Progenitor cell of endocrine pancreas (in vitro differentiated cells): ENCODE measurements around the gene MTUS2. TPM values are rescaled to one million over a fixed set of nuclear protein-coding genes. Genes with fewer than 3 reads are reported as not detected.

Experiments
- DNase-seq: peaks from one replicate; pipeline ENCODE4 v3.0.0; 2021; ENCODE audit warnings: low spot score; ENCODE audit not compliant: unreplicated experiment
- H3K27ac Mint-ChIP-seq: 2 replicates; pipeline ENCODE4 v1.8.0; 2021; ENCODE audit warnings: mild to moderate bottlenecking, moderate library complexity, mixed read lengths
- H3K27me3 Mint-ChIP-seq: 2 replicates; pipeline ENCODE4 v1.8.0; 2021; ENCODE audit warnings: mixed read lengths
- H3K36me3 Mint-ChIP-seq: 2 replicates; pipeline ENCODE4 v1.8.0; 2022; ENCODE audit warnings: mixed read lengths; ENCODE audit not compliant: insufficient read depth
- H3K4me1 Mint-ChIP-seq: 2 replicates; pipeline ENCODE4 v1.8.0; 2021; ENCODE audit warnings: low read depth, mixed read lengths
- H3K4me3 Mint-ChIP-seq: 2 replicates; pipeline ENCODE4 v1.8.0; 2021; ENCODE audit warnings: low read depth, mild to moderate bottlenecking, moderate library complexity, mixed read lengths
- H3K9me3 Mint-ChIP-seq: 2 replicates; pipeline ENCODE4 v1.8.0; 2021; ENCODE audit warnings: low read depth, mixed read lengths
- total RNA-seq: library from RNA; stranded (reverse); gene quantifications from 2 replicates; pipeline ENCODE4 v1.2.1, GENCODE V29; 2021
- TF ChIP-seq, protein P1 (sequence below): fragments of 200-600 bp; sonication (generic); IDR thresholded peaks from one replicate; pipeline ENCODE4 v1.5.0; 2021; ENCODE audit warnings: antibody characterized with exemption, mild to moderate bottlenecking; ENCODE audit not compliant: unreplicated experiment

The MTUS2 gene
- total RNA-seq, 1 donor from 2014 or later, result 9.3 TPM

DNA sequence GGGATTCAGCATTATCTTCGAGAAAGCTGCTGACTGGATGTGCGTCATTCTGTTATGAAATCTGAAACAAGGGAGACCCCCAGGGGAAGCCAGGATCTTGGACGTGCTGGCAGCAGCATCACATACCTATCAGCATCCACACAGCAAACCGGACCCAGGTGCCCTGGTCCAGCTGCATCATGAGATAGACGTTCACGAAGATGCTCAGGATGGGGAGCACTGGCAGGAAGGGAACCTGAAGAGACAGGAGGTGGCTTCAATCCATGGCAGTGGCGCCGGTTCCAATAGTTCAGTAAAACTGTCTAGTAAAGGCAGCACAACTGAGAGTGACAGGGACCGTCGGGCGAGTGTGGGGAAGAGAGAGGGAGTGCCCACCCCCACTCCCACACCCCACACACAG is 695.9 kb downstream of the MTUS2 start:
- TF ChIP-seq, protein P1, sequence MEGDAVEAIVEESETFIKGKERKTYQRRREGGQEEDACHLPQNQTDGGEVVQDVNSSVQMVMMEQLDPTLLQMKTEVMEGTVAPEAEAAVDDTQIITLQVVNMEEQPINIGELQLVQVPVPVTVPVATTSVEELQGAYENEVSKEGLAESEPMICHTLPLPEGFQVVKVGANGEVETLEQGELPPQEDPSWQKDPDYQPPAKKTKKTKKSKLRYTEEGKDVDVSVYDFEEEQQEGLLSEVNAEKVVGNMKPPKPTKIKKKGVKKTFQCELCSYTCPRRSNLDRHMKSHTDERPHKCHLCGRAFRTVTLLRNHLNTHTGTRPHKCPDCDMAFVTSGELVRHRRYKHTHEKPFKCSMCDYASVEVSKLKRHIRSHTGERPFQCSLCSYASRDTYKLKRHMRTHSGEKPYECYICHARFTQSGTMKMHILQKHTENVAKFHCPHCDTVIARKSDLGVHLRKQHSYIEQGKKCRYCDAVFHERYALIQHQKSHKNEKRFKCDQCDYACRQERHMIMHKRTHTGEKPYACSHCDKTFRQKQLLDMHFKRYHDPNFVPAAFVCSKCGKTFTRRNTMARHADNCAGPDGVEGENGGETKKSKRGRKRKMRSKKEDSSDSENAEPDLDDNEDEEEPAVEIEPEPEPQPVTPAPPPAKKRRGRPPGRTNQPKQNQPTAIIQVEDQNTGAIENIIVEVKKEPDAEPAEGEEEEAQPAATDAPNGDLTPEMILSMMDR, result no peak
- Mint-ChIP-seq H3K9me3 (no peaks in the 10 kb centered on the region), H3K27ac (no peak overlapping the region), H3K4me1 (no peaks in the 10 kb centered on the region), H3K27me3 (no peaks in the 10 kb centered on the region), H3K4me3 (no peak overlapping the region), H3K36me3 (peaks cover 15% of the 10 kb centered on the region)
- DNase-seq, result no peak

DNA sequence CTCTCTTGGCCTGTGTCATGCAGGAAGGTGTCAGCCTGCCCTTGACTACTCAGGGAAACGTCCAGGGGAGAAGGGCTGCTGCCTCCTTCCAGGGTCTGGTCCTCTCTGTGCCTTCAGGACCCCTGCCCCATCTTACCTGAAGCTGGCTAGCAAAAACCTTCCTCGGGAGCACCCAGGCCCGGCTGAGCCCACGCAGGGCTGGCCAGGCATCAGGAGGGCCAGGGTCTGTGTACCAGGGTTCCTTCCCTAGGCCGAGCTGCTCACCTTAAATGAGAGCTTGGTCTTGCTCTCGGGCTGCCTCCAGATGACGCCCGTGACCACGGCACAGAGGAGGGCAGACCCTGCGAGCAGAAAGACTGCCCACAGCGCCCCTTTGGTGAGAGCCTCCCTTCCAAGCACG is 696.7 kb downstream of the MTUS2 start:
- no peaks in the 10 kb centered on the region for H3K27me3 Mint-ChIP-seq
- H3K9me3 Mint-ChIP-seq, result no peaks in the 10 kb centered on the region
- H3K4me1 Mint-ChIP-seq, result no peaks in the 10 kb centered on the region
- TF ChIP-seq, protein P1, result no peak
- peaks cover 15% of the 10 kb centered on the region for H3K36me3 Mint-ChIP-seq
- H3K27ac Mint-ChIP-seq, result no peak overlapping the region
- DNase-seq, result no peak
- H3K4me3 Mint-ChIP-seq, result no peak overlapping the region

DNA sequence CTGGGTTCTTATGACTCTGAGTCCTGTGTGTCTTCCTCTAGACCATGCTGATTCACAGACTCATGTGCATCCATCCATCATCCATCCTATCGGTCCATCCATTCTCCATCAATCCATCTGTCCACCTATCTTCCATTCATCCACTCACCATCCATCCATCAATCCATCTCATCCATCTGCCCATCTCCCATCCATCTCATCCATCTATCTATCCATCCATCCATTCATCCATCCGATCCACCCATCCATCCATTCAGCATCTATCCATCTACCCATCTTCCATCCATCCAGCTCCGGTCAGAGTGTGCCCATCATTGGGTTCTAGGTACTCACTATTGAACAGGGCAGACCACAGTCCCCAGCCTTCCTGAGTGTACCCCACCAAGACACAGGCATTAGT is 699.8 kb downstream of the MTUS2 start:
- H3K27ac Mint-ChIP-seq, result no peak overlapping the region
- peaks cover 16% of the 10 kb centered on the region for H3K36me3 Mint-ChIP-seq
- no peak for DNase-seq
- no peaks in the 10 kb centered on the region for H3K4me1 Mint-ChIP-seq
- TF ChIP-seq, protein P1, result no peak
- H3K27me3 Mint-ChIP-seq, result no peaks in the 10 kb centered on the region
- no peak overlapping the region for H3K4me3 Mint-ChIP-seq
- no peaks in the 10 kb centered on the region for H3K9me3 Mint-ChIP-seq

DNA sequence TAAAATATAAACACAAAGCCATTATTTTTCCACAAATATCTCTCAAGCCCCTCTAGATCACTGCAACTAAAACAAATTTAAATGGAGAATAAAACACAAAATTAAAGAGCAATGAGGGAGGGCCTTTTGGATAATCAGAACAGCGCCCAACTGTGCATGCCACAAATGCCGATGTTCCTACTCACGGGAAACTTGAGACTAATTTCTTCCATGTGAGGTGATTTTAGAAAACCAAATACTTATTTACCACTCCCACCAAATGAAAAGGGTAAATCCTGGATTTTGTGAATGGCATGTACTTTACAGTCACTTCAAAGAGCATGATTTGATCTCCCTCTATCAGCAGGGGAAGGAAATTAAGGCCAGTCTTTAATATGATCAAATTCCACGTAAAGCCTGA is 700.5 kb downstream of the MTUS2 start:
- no peaks in the 10 kb centered on the region for H3K9me3 Mint-ChIP-seq
- H3K4me1 Mint-ChIP-seq, result no peaks in the 10 kb centered on the region
- peaks cover 16% of the 10 kb centered on the region for H3K36me3 Mint-ChIP-seq
- no peak for DNase-seq
- H3K27ac Mint-ChIP-seq, result no peak overlapping the region
- H3K4me3 Mint-ChIP-seq, result no peak overlapping the region
- no peaks in the 10 kb centered on the region for H3K27me3 Mint-ChIP-seq
- TF ChIP-seq, protein P1, result no peak

DNA sequence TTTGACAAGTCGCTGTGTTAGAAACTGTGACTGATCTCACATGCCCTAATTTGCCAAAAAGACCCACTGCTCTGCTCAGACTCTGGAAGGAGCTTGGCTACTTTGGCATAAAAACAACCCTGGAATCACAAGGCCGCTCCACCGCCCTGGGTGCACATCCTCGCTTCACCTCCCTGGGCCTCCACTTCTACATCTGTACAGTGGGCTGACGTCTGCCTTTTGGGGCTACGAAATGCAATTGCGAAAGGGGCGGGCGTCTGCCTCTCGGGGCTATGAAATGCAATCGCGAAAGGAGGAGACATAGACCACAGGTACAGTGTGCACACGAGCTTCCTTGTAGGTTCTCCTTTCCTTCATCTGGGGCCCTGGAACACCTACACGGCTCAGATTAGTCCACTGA is 701.2 kb downstream of the MTUS2 start:
- Mint-ChIP-seq H3K9me3 (no peaks in the 10 kb centered on the region), H3K27ac (no peak overlapping the region), H3K4me1 (no peaks in the 10 kb centered on the region), H3K27me3 (no peaks in the 10 kb centered on the region), H3K4me3 (no peak overlapping the region), H3K36me3 (peaks cover 16% of the 10 kb centered on the region)
- TF ChIP-seq, protein P1, result no peak
- DNase-seq, result no peak
